Measurements from ENCODE around the gene KIF26A.

The KIF26A gene

DNA sequence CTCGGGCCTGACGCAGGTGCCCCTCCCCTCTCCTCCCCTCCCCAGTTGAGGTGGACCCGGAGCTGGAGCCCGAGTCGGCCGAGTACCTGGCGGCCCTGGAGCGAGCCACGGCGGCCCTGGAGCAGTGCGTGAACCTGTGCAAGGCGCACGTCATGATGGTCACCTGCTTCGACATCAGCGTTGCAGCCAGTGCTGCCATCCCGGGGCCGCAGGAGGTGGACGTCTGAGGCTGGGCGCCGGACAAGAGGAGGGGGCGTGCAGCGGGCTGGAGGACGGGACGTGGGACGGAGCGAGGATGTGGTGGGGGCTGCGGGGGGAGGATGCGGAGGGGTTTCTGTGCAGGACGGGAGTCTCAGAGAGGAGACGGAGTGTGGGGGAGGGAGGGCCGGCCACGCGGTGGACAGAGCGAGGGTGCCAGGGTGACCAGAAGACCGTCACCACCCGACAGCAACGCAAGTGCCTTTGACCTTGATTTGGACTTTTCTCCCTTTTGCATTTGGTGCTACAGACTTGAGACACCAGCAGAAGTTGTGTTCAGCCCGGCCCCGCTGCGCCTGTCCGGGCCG lies 41.3 kb downstream of the KIF26A start:
- DNase-seq: no peak

DNA sequence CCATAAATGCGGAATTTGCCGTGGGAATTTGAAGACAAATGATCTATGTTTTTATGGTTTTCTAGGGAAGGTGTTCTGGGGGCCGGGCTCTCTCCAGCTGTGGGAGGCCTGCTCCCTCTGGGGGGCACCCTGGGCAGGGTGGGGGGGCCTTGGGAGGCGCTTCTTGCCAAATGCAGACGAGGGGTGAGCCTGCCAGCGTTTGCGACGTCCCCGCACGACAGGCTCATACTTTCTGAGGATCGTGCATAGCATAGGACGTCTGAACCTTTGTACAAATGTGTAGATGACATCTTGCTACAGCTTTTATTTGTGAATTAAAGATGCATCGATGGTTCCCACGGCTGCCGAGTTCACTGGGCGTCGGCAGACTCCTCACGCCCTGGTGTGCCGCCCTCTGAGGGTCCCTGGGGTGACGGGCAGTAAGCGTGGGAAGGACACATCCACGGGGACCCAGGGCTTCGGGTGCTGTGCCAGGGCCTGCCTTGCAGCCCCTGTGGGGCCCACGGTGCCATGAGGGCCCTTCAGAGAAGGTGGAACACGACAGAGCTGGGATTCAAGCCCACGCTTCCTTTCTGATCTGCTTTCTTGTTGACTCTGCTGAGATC lies 42.3 kb downstream of the KIF26A start:
- no peak for DNase-seq

DNA sequence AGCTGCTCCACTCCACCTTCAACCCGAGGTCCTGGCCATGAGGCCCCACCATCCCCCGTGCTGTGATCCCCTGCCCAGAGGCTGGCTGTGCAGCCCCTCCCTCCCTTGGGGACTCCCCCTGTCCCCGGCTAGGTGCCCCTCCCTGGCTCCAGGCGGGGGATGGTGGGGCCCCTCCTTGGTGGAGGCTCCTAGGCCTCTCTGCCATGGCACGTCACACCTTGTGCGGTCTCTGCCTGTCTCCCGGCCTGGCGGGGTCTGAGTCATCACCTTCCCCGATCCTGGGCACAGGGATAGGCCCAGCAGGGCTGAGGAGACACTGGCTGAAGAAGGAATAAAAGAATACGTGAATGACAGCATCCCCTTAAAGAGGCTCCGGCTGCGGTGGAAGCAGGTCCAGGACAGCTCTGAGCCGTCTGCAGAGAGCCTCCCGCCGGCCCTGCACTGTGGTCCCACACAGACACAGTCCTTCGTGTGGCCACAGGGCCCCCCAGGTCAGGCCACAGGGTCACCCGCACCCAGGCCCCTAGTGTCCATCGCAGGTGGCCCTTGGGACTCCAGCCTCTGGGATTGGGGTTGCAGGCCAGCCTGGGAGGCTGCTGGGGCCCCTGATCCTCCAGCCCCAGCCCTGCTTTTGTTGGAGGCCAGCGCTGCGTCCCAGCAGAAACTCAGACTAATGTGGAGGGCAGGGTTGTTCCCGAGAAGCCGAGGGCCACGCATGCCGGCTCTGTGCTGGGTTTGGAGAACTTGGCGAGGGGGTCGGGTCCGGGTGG lies 43.6 kb downstream of the KIF26A start:
- DNase-seq: no peak

DNA sequence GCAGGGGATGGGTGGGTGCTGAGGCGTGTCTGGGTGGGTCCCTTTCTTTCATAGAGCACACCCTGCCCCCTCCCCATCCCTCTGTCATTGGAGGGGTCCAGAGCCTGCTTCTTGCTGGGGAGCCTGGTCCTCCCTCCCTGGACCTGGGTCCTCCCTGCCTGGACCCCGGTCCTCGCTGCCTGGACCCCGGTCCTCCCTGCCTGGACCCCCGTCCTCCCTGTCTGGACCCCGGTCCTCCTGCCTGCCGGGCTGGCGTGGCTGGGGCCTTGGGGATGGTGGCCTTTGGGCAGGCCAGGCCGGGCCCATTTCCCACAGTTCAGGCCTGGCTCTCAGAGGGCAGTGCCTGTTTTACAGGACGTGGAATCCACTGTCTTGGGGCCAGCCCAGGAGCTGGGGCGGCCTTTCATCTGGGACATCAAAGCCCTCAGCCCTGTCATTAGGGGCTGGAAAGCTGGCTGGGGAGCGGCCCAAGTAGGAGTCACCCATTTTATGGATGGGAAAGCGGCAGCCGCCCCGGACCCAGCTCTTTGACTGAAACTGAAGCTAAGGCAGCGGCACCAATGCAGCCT lies 44.6 kb downstream of the KIF26A start:
- no peak for DNase-seq

GRCh38 chr14:104183796-104184195 lies 45.4 kb downstream of the KIF26A start:
- no peak for DNase-seq

- no peak for DNase-seq
Observed at GRCh38 chr14:104184506-104184905, 46.1 kb downstream of the KIF26A start.

DNA sequence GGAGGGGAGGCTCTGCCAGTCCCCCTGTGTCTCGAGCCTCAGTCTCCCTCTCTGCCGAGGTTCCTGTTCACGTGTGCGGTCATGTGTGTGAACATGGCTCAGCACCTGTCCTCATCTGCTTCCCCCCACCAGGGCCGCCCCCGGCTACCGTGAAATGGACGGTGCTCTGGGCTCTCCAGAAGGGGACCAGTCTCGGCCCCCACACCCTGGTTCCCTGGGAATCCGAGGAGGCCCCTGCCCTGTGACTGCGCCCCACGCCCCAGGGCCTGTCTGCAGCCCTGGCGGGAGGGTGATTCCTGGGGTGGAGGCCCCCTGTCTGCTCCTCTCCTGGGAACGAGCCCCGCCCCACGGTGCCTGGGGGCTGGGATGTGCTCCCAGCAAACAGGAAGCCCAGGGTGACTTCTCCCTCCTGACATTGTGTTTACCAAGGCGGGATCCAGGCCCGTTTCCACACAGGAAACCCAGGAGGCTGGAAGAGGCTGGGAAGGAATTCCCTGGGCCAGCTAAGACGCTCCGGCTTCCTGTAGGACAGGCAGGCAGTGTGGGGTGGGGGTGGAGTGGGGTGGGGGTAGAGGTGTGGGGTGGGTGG lies 46.6 kb downstream of the KIF26A start:
- no peak for DNase-seq

DNA sequence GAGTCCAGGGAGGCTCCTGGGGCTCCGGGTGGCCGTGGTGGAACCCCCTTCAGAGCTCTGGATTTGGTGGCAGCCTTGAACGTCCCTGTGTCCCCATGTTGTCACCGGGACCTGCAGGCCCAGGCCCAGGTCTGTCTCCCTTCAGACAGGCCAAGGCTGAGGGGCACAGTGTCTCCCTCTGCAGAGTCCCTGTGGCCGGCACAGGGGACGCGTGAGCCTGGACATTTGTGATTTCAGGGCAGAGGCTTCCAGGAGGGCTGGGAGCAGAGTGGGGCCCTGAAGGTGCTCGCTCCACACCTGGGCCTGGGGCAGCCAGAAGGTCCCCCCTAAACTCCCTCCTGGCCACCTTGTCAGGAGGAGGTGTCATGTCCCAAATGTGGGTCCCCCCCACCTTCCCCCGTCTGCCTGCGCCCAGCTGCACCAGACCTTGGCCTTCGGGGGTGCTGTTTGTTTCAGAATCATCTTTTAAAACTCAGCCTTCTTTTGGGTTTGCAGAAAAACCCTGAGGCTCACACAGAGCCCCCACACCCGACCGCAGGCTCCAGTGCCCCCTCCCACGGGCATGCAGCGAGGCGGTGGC lies 47.6 kb downstream of the KIF26A start:
- no peak for DNase-seq

- DNase-seq: no peak
Observed at GRCh38 chr14:104186575-104186974, 48.2 kb downstream of the KIF26A start.

DNA sequence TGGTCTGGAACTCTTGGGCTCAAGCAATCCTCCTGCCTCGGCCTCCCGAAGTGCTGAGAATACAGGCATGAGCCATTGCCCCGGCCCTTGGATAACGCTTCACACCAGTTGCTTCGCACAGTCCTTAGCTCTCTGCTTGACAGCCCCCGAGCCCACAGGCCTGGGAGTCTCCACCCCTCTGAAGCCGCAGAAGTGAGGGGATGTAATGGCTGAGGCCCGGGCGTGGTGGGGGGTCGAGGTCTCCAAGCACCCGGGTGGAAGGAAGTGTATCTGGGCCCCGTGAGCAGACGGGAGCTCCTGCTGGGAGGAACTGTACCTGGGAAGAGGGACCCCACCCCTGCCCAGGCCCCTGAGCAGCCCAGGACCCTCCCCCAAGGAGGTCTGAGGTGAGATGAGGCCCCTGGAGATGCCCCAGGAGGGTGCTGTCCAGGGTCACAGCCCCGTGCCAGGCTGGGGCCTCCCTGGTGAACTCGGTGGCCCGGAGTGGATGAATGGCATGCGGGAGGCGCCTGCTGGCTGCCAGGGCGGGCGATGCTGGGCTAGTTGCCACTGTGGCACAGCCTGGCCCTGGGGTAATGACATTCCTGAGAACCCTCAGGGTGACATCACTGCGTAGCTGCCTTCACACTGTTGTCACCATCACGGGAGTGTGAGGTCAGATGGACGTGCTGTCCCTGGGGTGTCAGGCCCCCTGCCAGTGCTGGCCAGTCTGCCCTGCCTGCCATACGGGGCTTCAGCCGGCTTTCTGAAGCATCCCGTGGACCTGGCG lies 48.9 kb downstream of the KIF26A start:
- DNase-seq: no peak

DNA sequence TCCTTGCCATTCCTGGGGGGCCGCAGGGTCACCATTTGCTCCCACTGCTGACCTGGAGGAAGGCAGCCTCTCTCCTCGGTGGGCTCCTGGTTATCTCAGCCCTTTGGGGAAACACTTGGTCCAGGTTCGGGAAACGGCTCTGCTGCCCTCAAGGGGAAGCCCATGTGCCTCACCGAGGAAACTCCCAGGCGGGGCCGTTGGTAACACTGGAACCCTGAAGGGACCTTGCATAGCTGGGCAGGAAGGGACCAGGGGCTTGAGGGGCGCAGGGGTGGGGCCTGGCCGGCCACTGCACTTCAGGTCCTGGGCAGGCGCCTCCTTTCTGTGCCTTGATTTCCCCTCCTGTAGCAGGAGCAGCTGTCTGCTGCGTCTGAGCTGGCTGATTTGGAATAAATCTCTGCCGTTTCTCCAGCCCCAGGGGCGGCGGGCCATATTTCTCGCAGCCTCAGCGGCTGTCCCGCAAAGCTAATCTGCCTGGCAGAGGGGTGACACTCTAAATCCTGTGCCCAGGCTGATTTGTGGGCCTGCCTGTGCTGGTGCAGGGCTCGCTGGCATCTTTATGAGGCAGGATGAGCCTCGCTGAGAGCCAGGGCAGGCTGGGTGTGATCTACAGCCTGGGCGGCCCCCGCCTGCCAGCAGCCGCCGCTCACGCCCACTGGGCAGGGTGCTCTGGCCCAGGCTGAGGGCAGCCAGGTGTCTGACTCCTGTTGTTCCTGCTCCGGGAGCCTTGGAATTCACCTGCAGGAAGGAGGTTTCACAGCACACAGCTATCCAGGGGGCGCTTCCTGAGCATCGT lies 49.7 kb downstream of the KIF26A start:
- no peak for DNase-seq

- no peak for DNase-seq
Observed at GRCh38 chr14:104188727-104189400, 50.5 kb downstream of the KIF26A start.

- no peak for DNase-seq
Observed at GRCh38 chr14:104189629-104190335, 51.4 kb downstream of the KIF26A start.

DNA sequence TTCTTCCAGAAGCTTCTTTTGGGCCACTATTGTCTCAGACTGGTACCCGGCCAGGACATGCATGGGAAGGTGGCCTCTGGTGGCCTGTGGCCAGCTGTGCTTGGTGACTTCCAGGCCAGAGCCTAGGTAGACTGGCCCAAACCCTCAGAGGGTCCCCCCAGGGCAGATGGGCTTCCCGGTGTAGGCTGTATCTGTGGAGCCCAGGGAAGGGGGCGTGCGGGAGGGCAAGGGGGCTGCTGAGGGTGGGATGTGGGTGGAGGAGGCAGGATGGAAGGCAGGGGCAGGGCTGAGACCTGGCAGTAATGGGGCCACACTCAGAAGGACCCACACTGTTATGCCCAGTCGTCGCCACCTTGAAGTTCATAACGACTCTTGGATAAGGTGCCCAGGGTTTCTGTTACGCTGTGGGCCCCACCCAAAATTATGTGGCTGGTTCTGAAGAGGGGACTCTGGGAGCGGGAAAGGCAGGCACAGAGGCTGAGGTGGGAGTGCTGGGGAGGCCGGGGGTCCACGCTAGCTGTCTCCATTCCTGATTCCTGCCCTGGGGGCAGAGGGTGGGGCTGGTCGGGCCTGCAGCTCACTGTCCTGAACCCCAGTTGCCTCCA lies 52.1 kb downstream of the KIF26A start:
- DNase-seq: no peak

GRCh38 chr14:104191409-104191997 lies 53.1 kb downstream of the KIF26A start:
- DNase-seq: no peak

DNA sequence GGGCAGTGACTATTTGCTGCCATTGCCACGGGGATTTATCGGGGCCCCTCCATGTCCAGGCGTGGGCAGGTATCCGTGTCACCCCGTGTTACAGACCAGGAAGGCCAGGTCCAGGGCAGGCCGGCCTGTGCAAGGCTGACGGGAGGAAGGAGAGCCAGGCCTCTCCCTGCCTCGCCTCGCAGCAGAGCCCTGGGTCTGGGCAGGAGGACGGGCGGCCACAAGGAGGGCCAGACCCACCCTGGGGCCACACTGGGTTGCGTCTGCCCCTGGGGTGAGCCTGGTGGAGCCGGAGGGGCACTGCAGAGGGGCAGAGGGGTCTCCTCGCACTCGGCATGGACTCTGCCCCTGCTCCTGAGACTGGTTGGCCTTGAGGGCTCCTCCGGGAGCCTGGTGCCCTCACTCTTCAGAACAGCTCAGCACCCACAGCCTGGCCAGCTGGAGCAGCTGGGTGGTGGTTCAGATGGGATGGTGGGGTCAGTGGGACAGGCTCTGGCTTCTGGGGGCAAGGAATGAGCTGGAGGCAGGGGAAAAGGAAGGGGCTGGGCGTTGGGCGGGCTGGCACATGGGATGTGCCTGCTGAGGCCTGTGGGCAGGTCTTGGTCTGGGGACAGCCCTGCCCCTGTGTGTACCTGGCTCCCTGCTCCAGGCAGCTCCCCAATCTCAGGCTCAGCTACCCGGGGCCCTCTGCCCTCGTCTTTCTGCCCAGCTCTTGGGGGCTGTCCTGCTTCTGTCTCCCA lies 53.9 kb downstream of the KIF26A start:
- no peak for DNase-seq

DNA sequence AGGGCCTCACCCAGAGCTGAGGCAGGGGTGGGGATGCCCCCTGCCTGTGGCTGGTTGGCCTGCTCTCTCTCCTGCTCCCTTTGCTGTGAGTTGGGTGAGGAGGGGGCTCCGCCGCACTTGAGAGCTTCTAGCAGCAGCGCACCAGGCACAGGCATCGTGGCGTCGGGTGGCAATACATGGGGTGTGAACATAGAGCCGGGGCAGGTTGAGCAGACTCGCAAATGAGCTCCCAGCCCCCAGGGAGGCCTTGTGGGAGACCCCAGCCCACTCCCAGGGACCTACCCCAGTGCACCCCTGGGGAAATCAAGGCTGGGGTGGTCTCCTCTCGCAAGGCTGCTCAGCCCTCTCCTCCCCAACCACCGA lies 54.5 kb downstream of the KIF26A start:
- no peak for DNase-seq

DNA sequence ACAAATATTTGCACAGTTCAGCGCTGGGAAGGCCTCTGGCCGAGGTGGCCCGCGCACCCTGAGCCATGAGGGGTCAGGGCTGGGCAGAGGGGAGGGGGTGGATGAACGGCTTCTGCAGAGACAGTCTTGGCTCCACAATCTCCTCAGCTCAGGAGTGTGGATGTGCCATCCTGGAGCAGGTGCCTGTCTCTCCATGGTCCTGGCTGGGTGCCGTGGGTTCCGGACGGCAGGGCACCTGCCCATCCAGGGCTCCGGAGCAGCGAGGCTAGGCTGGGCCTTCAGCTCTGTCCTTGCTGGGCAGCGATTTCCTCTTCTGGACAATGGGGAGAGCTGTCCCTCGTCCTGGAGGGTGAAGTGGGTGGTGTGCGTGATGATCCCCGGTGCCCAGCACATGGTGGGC lies 55.6 kb downstream of the KIF26A start:
- DNase-seq: no peak

GRCh38 chr14:104194716-104195115 lies 56.3 kb downstream of the KIF26A start:
- DNase-seq: no peak
